Measurements from ENCODE around the gene POLN. TPM values are rescaled to one million over a fixed set of nuclear protein-coding genes. Genes with fewer than 3 reads are reported as not detected.
"Not testable (repeated sequence)": the region's sequence is repeated elsewhere in the genome, so short reads cannot be mapped to it uniquely, and the experiment has no call there.

The POLN gene
- total RNA-seq, 2 experiments from 2014 or later = 1.2 to 2.2 TPM

- POLR2A ChIA-PET = no interaction called here
- CTCF ChIA-PET = no interaction called here
Observed at GRCh38 chr4:2042204-2042946, 199.5 kb downstream of the POLN start.

- ChIA-PET CTCF (interaction anchor here (0.6 kb wide), 1 partner anchor 579 kb away, joined by 3 read pairs; no protein-coding TSS in a partner anchor), POLR2A (no interaction called here)
Observed at GRCh38 chr4:2041239-2042130, 200.4 kb downstream of the POLN start.

GRCh38 chr4:2040391-2041238 is 201.3 kb downstream of the POLN start:
- ChIA-PET POLR2A (no interaction called here), CTCF (no interaction called here)

- POLR2A ChIA-PET = no interaction called here
- CTCF ChIA-PET = no interaction called here
Observed at GRCh38 chr4:2036866-2037265, 205.1 kb downstream of the POLN start.

- ChIA-PET CTCF (no interaction called here), POLR2A (no interaction called here)
Observed at GRCh38 chr4:2036327-2036726, 205.6 kb downstream of the POLN start.

GRCh38 chr4:2031161-2031560 is 210.8 kb downstream of the POLN start:
- CTCF ChIA-PET, POLR2A ChIA-PET: not testable (repeated sequence)

GRCh38 chr4:2027120-2027519 is 214.8 kb downstream of the POLN start:
- CTCF ChIA-PET, POLR2A ChIA-PET: not testable (repeated sequence)

- ChIA-PET POLR2A (no interaction called here), CTCF (no interaction called here)
Observed at GRCh38 chr4:2025817-2026216, 216.1 kb downstream of the POLN start.

GRCh38 chr4:2024683-2025082 is 217.2 kb downstream of the POLN start:
- POLR2A ChIA-PET = no interaction called here

More at GRCh38 chr4:2024683-2025082, 217.2 kb downstream of the POLN start:
- CTCF ChIA-PET = no interaction called here

Other genes with a start within 250 kb of the POLN start
- gene NELFA, start 233.1 kb downstream of the POLN start, total RNA-seq = 10 to 100 TPM; 43.4 to 50.5 TPM
- under 1 TPM; 0.59 to 0.65 TPM for gene NAT8L, start 182.8 kb downstream of the POLN start, total RNA-seq
- gene HAUS3, start within 50 bp of the POLN start, total RNA-seq = 10 to 100 TPM; 22.6 to 25.9 TPM
- 1 to 10 TPM; 3.7 to 5.0 TPM for gene MXD4, start 20.0 kb upstream of the POLN start, total RNA-seq
- gene ZFYVE28, start 176.5 kb upstream of the POLN start, total RNA-seq = 10 to 100 TPM in 1 of 2 experiments, 1 to 10 TPM in 1; 9.6 to 10.3 TPM
- gene CFAP99, start 176.8 kb upstream of the POLN start, total RNA-seq = not detected
- 10 to 100 TPM; 91.9 to 92.1 TPM for gene RNF4, start 227.0 kb upstream of the POLN start, total RNA-seq